GM12878 (cell line): ENCODE results near the gene ARHGDIG.

Experiments
- CREB1 ChIP-seq: IDR thresholded peaks from 2 replicates; pipeline ENCODE4 v1.6.1; 2012; ENCODE audit warnings: low read depth, mild to moderate bottlenecking, inconsistent platforms
- EP300 ChIP-seq, 2 experiments: fragments of 150-350 bp in 1 of 2; IDR thresholded peaks; 2 replicates each; pipeline ENCODE4 v1.6.1; 2011 to 2012; ENCODE audit warnings: low read depth in 2 of 2, low read length in 2 of 2, borderline replicate concordance in 1 of 2, improper control_type of control experiment in 1 of 2, inconsistent platforms in 1 of 2; ENCODE audit not compliant: control insufficient read depth in 1 of 2
- ETV6 ChIP-seq, 2 experiments: fragments of 450-650 bp in 1 of 2; IDR thresholded peaks in 1 of 2; conservative IDR thresholded peaks in 1 of 2; 2 replicates each; pipeline ENCODE4 v1.6.1; 2014; ENCODE audit warnings: antibody characterized with exemption in 1 of 2, borderline replicate concordance in 1 of 2, low read depth in 1 of 2, mild to moderate bottlenecking in 1 of 2, moderate library complexity in 1 of 2
- EZH2 ChIP-seq: IDR thresholded peaks from 2 replicates; pipeline ENCODE4 v1.6.1; 2012; ENCODE audit warnings: low read depth, mild to moderate bottlenecking, control low read depth, inconsistent platforms, low read length, borderline replicate concordance; ENCODE audit not compliant: control insufficient read depth
- GABPA ChIP-seq: IDR thresholded peaks from 2 replicates; pipeline ENCODE4 v1.6.1; 2014; ENCODE audit warnings: antibody characterized with exemption, low read depth, mild to moderate bottlenecking, inconsistent platforms
- MYC ChIP-seq: IDR thresholded peaks from 2 replicates; pipeline ENCODE4 v1.6.1; 2011; ENCODE audit warnings: mild to moderate bottlenecking, low read length, moderate library complexity, inconsistent platforms; ENCODE audit not compliant: insufficient read depth, insufficient replicate concordance, insufficient read length, severe bottlenecking
- TBL1XR1 ChIP-seq: IDR thresholded peaks from 2 replicates; pipeline ENCODE4 v1.6.1; 2012; ENCODE audit warnings: low read depth, low read length, improper control_type of control experiment
- TF ChIP-seq, protein P1 (sequence below), 3 experiments: IDR thresholded peaks in 2 of 3; conservative IDR thresholded peaks in 1 of 3; 2 replicates each; pipeline ENCODE4 v1.5.1; 2011; ENCODE audit warnings: low read depth in 3 of 3, low read length in 3 of 3, mild to moderate bottlenecking in 3 of 3, control low read depth in 2 of 3, moderate library complexity in 2 of 3, inconsistent platforms in 1 of 3, mixed read lengths in 1 of 3; ENCODE audit not compliant: control insufficient read depth in 2 of 3, insufficient read depth in 1 of 3; ENCODE audit errors: extremely low read depth in 1 of 3
- TF ChIP-seq, protein P2 (sequence below): fragments of 150-350 bp; IDR thresholded peaks from 2 replicates; pipeline ENCODE4 v1.6.1; 2016; ENCODE audit warnings: low read depth, low read length
- TF ChIP-seq, protein P3 (sequence below): fragments of 450-650 bp; IDR thresholded peaks from 2 replicates; pipeline ENCODE4 v1.6.1; 2017; ENCODE audit warnings: mild to moderate bottlenecking
- TF ChIP-seq, protein P4 (sequence below): fragments of 450-650 bp; conservative IDR thresholded peaks from 2 replicates; pipeline ENCODE4 v1.6.1; 2017; ENCODE audit warnings: mild to moderate bottlenecking, moderate library complexity
- TF ChIP-seq, protein P5 (sequence below): fragments of 450-650 bp; formaldehyde crosslinking; IDR thresholded peaks from 2 replicates; pipeline ENCODE4 v1.5.0; 2022; ENCODE audit warnings: mild to moderate bottlenecking, missing genetic modification characterization

DNA sequence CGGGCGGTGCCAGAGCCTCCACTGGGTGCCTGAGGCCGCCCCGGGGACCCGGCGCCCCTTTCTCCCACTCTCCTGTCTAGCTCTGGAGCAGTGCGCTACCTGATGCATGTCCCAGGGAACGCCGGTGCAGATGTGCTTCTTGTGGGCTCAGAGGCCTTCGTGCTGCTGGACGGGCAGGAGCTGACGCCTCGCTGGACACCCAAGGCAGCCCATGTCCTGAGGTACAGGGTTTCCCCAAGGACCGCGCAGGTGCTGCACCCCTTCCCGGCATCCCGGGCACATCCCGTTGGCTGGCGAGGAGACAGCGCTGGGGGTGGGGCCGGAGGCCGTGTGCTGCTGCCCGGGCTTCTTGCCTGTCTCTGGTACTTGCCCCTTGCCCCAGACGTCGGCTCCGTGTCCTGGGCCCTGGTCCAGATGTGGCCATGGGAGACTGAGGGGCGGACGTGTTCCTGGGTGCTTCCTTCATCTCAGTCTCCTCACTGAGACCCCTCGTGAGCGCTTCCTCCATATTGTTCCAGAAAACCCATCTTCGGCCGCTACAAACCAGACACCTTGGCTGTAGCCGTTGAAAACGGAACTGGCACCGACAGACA lies 17.1 kb upstream of the ARHGDIG start:
- TF ChIP-seq CREB1 (no peak), EP300 (IDR thresholded peaks at IDR 0.05; ENCODE audit: borderline replicate concordance in 1 of 2, control insufficient read depth in 1 of 2, low read depth in 2 of 2, low read length in 2 of 2) (no peak), GABPA (no peak), MYC (no peak), TBL1XR1 (no peak), EZH2 (no peak), ETV6 (conservative IDR thresholded peaks at IDR 0.05 in 1 of 2, IDR thresholded peaks at IDR 0.05 in 1 of 2; ENCODE audit: borderline replicate concordance in 1 of 2, low read depth in 1 of 2) (no peak)
- TF ChIP-seq, protein P1, sequence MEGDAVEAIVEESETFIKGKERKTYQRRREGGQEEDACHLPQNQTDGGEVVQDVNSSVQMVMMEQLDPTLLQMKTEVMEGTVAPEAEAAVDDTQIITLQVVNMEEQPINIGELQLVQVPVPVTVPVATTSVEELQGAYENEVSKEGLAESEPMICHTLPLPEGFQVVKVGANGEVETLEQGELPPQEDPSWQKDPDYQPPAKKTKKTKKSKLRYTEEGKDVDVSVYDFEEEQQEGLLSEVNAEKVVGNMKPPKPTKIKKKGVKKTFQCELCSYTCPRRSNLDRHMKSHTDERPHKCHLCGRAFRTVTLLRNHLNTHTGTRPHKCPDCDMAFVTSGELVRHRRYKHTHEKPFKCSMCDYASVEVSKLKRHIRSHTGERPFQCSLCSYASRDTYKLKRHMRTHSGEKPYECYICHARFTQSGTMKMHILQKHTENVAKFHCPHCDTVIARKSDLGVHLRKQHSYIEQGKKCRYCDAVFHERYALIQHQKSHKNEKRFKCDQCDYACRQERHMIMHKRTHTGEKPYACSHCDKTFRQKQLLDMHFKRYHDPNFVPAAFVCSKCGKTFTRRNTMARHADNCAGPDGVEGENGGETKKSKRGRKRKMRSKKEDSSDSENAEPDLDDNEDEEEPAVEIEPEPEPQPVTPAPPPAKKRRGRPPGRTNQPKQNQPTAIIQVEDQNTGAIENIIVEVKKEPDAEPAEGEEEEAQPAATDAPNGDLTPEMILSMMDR (IDR thresholded peaks at IDR 0.05 in 2 of 3, conservative IDR thresholded peaks at IDR 0.05 in 1 of 3; ENCODE audit: control insufficient read depth in 2 of 3, extremely low read depth in 1 of 3, insufficient read depth in 1 of 3, low read depth in 3 of 3, low read length in 3 of 3) = no peak
- TF ChIP-seq, protein P2, sequence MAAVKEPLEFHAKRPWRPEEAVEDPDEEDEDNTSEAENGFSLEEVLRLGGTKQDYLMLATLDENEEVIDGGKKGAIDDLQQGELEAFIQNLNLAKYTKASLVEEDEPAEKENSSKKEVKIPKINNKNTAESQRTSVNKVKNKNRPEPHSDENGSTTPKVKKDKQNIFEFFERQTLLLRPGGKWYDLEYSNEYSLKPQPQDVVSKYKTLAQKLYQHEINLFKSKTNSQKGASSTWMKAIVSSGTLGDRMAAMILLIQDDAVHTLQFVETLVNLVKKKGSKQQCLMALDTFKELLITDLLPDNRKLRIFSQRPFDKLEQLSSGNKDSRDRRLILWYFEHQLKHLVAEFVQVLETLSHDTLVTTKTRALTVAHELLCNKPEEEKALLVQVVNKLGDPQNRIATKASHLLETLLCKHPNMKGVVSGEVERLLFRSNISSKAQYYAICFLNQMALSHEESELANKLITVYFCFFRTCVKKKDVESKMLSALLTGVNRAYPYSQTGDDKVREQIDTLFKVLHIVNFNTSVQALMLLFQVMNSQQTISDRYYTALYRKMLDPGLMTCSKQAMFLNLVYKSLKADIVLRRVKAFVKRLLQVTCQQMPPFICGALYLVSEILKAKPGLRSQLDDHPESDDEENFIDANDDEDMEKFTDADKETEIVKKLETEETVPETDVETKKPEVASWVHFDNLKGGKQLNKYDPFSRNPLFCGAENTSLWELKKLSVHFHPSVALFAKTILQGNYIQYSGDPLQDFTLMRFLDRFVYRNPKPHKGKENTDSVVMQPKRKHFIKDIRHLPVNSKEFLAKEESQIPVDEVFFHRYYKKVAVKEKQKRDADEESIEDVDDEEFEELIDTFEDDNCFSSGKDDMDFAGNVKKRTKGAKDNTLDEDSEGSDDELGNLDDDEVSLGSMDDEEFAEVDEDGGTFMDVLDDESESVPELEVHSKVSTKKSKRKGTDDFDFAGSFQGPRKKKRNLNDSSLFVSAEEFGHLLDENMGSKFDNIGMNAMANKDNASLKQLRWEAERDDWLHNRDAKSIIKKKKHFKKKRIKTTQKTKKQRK = no peak
- TF ChIP-seq, protein P3, sequence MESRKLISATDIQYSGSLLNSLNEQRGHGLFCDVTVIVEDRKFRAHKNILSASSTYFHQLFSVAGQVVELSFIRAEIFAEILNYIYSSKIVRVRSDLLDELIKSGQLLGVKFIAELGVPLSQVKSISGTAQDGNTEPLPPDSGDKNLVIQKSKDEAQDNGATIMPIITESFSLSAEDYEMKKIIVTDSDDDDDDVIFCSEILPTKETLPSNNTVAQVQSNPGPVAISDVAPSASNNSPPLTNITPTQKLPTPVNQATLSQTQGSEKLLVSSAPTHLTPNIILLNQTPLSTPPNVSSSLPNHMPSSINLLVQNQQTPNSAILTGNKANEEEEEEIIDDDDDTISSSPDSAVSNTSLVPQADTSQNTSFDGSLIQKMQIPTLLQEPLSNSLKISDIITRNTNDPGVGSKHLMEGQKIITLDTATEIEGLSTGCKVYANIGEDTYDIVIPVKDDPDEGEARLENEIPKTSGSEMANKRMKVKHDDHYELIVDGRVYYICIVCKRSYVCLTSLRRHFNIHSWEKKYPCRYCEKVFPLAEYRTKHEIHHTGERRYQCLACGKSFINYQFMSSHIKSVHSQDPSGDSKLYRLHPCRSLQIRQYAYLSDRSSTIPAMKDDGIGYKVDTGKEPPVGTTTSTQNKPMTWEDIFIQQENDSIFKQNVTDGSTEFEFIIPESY = no peak
- TF ChIP-seq, protein P4, sequence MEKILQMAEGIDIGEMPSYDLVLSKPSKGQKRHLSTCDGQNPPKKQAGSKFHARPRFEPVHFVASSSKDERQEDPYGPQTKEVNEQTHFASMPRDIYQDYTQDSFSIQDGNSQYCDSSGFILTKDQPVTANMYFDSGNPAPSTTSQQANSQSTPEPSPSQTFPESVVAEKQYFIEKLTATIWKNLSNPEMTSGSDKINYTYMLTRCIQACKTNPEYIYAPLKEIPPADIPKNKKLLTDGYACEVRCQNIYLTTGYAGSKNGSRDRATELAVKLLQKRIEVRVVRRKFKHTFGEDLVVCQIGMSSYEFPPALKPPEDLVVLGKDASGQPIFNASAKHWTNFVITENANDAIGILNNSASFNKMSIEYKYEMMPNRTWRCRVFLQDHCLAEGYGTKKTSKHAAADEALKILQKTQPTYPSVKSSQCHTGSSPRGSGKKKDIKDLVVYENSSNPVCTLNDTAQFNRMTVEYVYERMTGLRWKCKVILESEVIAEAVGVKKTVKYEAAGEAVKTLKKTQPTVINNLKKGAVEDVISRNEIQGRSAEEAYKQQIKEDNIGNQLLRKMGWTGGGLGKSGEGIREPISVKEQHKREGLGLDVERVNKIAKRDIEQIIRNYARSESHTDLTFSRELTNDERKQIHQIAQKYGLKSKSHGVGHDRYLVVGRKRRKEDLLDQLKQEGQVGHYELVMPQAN = no peak
- TF ChIP-seq, protein P5, sequence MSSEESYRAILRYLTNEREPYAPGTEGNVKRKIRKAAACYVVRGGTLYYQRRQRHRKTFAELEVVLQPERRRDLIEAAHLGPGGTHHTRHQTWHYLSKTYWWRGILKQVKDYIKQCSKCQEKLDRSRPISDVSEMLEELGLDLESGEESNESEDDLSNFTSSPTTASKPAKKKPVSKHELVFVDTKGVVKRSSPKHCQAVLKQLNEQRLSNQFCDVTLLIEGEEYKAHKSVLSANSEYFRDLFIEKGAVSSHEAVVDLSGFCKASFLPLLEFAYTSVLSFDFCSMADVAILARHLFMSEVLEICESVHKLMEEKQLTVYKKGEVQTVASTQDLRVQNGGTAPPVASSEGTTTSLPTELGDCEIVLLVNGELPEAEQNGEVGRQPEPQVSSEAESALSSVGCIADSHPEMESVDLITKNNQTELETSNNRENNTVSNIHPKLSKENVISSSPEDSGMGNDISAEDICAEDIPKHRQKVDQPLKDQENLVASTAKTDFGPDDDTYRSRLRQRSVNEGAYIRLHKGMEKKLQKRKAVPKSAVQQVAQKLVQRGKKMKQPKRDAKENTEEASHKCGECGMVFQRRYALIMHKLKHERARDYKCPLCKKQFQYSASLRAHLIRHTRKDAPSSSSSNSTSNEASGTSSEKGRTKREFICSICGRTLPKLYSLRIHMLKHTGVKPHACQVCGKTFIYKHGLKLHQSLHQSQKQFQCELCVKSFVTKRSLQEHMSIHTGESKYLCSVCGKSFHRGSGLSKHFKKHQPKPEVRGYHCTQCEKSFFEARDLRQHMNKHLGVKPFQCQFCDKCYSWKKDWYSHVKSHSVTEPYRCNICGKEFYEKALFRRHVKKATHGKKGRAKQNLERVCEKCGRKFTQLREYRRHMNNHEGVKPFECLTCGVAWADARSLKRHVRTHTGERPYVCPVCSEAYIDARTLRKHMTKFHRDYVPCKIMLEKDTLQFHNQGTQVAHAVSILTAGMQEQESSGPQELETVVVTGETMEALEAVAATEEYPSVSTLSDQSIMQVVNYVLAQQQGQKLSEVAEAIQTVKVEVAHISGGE (CRISPR knock-in tag) = no peak
